PFSK-1 (cell line): Measurements from ENCODE around the gene RRAGD.

Experiments
- REST ChIP-seq, 2 experiments: IDR thresholded peaks; 2 replicates each; pipeline versions ENCODE4 v1.6.1 to v1.8.0; 2011 to 2012; ENCODE audit warnings: low read depth in 2 of 2, low read length in 2 of 2, control low read depth in 1 of 2, inconsistent platforms in 1 of 2, mild to moderate bottlenecking in 1 of 2, moderate library complexity in 1 of 2; ENCODE audit not compliant: insufficient read depth in 1 of 2
- SIN3A ChIP-seq: IDR thresholded peaks from 2 replicates; pipeline ENCODE4 v1.6.1; 2012; ENCODE audit warnings: mild to moderate bottlenecking, low read length, moderate library complexity, borderline replicate concordance; ENCODE audit not compliant: insufficient read depth
- TAF1 ChIP-seq: IDR thresholded peaks from 2 replicates; pipeline ENCODE4 v1.6.1; 2012; ENCODE audit warnings: low read length, control low read depth, borderline replicate concordance; ENCODE audit not compliant: insufficient read depth

DNA sequence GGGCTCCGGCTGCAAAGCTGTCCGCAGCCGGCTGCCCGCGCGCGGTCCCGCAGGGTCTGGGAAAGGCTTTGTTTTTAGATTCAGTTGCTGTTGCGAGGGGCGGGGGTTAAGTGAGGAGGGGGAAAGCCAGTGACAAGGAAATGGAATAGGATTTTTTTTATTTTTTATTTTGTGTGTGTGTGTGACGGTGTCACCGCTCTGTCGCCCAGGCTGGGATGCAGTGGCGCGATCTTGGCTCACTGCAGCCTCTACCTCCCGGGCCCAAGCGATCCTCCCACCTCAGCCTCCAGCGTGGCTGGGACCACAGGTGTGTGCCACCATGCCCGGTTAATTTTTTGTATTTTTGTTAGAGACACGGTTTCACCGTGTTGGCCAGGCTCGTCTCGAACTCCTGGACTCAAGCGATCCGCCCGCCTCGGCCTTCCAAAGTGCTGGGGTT, 58.9 kb downstream of the RRAGD start:
- no peak for TF ChIP-seq TAF1
- no peak for TF ChIP-seq SIN3A
- no peak for TF ChIP-seq REST (IDR thresholded peaks at IDR 0.05; ENCODE audit: insufficient read depth in 1 of 2, low read depth in 2 of 2, low read length in 2 of 2)
